K562 (cell line): ENCODE measurements around the gene EZH2.

ENCODE experiments used
- ESRRA ChIP-seq: fragments of 450-650 bp; IDR thresholded peaks from 2 replicates; pipeline ENCODE4 v1.6.1; 2014; ENCODE audit warnings: low read depth, mild to moderate bottlenecking, moderate library complexity, borderline replicate concordance
- MED1 ChIP-seq: sonication (generic); formaldehyde crosslinking; IDR thresholded peaks from 2 replicates; pipeline ENCODE4 v1.8.1; 2023; ENCODE audit warnings: missing genetic modification reagents, borderline replicate concordance
- SIX5 ChIP-seq, 2 experiments: IDR thresholded peaks; 2 replicates each; pipeline ENCODE4 v1.6.1; 2011; ENCODE audit warnings: low read length in 2 of 2, borderline replicate concordance in 1 of 2, low read depth in 1 of 2, mild to moderate bottlenecking in 1 of 2, moderate library complexity in 1 of 2; ENCODE audit not compliant: insufficient read depth in 1 of 2
- ZNF41 ChIP-seq: fragments of 250-450 bp; sonication (Bioruptor Pico); conservative IDR thresholded peaks from 2 replicates; pipeline ENCODE4 v1.4.0; 2020; ENCODE audit warnings: mild to moderate bottlenecking
- ZNF431 ChIP-seq: sonication (generic); formaldehyde crosslinking; IDR thresholded peaks from 2 replicates; pipeline ENCODE4 v1.8.0; 2022; ENCODE audit warnings: mild to moderate bottlenecking, missing genetic modification reagents
- TF ChIP-seq, protein P1 (sequence below): sonication (generic); formaldehyde crosslinking; IDR thresholded peaks from 2 replicates; pipeline ENCODE4 v1.9.0; 2022; ENCODE audit warnings: mild to moderate bottlenecking, missing genetic modification reagents

DNA sequence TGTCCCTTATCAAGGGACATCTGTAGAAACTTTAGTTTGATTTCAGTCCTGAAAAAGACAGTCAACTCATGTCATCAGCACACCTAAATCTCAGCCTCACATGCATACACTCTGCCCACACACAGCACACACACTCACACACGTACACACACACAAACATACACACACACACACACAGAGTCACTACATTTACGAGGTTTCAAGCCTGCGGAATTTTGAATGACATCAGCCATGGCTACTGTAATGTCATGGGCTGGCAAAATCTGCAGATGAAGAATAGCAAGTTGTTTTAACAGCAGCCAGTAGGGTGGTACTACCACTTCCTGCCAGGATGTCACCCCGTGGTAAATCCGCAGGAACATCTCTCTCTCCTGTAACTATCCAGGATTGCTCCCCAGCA, 37.1 kb upstream of the EZH2 start:
- TF ChIP-seq SIX5 (IDR thresholded peaks at IDR 0.05; ENCODE audit: borderline replicate concordance in 1 of 2, insufficient read depth in 1 of 2, low read depth in 1 of 2, low read length in 2 of 2) (no peak), ZNF41 (no peak), MED1 (CRISPR knock-in tag) (no peak), ZNF431 (no peak), ESRRA (no peak)
- TF ChIP-seq, protein P1, sequence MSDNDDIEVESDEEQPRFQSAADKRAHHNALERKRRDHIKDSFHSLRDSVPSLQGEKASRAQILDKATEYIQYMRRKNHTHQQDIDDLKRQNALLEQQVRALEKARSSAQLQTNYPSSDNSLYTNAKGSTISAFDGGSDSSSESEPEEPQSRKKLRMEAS (CRISPR knock-in tag): no peak
